ENCODE measurements around the gene TRAM2.
"Not testable (repeated sequence)": the region's sequence is repeated elsewhere in the genome, so short reads cannot be mapped to it uniquely, and the experiment has no call there.

TRAM2 gene

GRCh38 chr6:52474173-52474572, 102.7 kb downstream of the TRAM2 start:
- DNase-seq, result no peak

- not testable (repeated sequence) for DNase-seq
Observed at GRCh38 chr6:52461194-52461593, 115.7 kb downstream of the TRAM2 start.

DNA sequence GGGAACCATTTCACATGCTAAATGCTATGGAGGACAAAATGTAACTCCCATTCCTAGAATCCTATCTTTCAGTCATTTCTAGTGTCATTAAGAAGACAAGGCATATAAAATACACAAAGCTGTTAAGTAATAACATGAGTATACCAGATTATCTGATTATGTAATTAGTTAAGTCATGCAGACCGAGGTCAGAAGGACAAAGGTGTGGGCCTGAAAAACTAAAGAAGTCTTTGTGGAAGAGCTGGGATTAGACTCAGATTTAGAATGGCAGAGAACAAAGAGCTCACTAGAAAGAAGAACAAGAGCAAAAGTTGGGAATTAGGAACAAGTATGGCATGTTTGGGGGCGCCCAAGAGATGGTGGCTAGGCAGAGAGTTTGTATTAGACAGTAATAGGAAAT, 119.8 kb downstream of the TRAM2 start:
- DNase-seq, result no peak

- DNase-seq, result no peak
Observed at GRCh38 chr6:52454556-52454955, 122.3 kb downstream of the TRAM2 start.

All from activated CD8-positive, alpha-beta memory T cell treated with anti-CD3 and anti-CD28 coated beads, Interleukin-2, amount 50 U/mL, for 4 hours (primary cell).